KMS-11 (cell line): Measurements from ENCODE around the gene NRAP.

ENCODE experiments used
- H2AFZ ChIP-seq: fragments of 200-600 bp; sonication (generic); 2 replicates; pipeline ENCODE4 v1.6.1; 2016; ENCODE audit warnings: antibody characterized with exemption, mixed run types, low read depth
- H3K27ac ChIP-seq: fragments of 200-600 bp; sonication (generic); 2 replicates; pipeline ENCODE4 v1.6.1; 2016; ENCODE audit warnings: mild to moderate bottlenecking, mixed run types
- H3K27me3 ChIP-seq: fragments of 200-600 bp; sonication (generic); 2 replicates; pipeline ENCODE4 v1.6.1; 2017; ENCODE audit warnings: mild to moderate bottlenecking, low read depth, mixed run types, moderate library complexity; ENCODE audit not compliant: insufficient read depth
- H3K36me3 ChIP-seq: fragments of 200-600 bp; sonication (generic); 2 replicates; pipeline ENCODE4 v1.6.1; 2017; ENCODE audit warnings: mild to moderate bottlenecking, mixed run types; ENCODE audit not compliant: insufficient read depth
- H3K4me1 ChIP-seq: fragments of 200-600 bp; sonication (generic); 2 replicates; pipeline ENCODE4 v1.6.1; 2016; ENCODE audit warnings: mild to moderate bottlenecking, low read depth, mixed run types; ENCODE audit not compliant: poor library complexity, severe bottlenecking
- H3K4me2 ChIP-seq: fragments of 200-600 bp; sonication (generic); 2 replicates; pipeline ENCODE4 v1.7.0; 2016; ENCODE audit warnings: mild to moderate bottlenecking, mixed run types
- H3K4me3 ChIP-seq: fragments of 200-600 bp; sonication (generic); IDR thresholded peaks from 2 replicates; pipeline ENCODE4 v1.6.1; 2017; ENCODE audit warnings: low read depth, low read length, mixed read lengths; ENCODE audit not compliant: insufficient read depth
- H3K79me2 ChIP-seq: fragments of 200-600 bp; sonication (generic); 2 replicates; pipeline ENCODE4 v1.6.1; 2016; ENCODE audit warnings: low read depth, mixed run types; ENCODE audit not compliant: insufficient read depth
- H3K9ac ChIP-seq: fragments of 200-600 bp; sonication (generic); 2 replicates; pipeline ENCODE4 v1.6.1; 2016; ENCODE audit warnings: mild to moderate bottlenecking, mixed run types
- H4K20me1 ChIP-seq: fragments of 200-600 bp; sonication (generic); 2 replicates; pipeline ENCODE4 v1.6.1; 2016; ENCODE audit warnings: mild to moderate bottlenecking, mixed run types; ENCODE audit not compliant: insufficient read depth
- CTCF ChIP-seq: fragments of 200-600 bp; sonication (generic); conservative IDR thresholded peaks from 2 replicates; pipeline ENCODE4 v1.6.1; 2017; ENCODE audit warnings: low read depth, mild to moderate bottlenecking, antibody characterized with exemption, low read length, moderate library complexity, mixed read lengths

The NRAP gene

GRCh38 chr10:113583571-113583970 is 80.3 kb downstream of the NRAP start:
- H3K4me1 ChIP-seq: peaks cover 10% of the 10 kb centered on the region
- no peak overlapping the region for H3K4me2 ChIP-seq
- no peak overlapping the region for H3K27ac ChIP-seq
- H3K79me2 ChIP-seq: no peaks in the 10 kb centered on the region
- no peak for TF ChIP-seq CTCF
- H3K4me3 ChIP-seq: no peak overlapping the region
- no peak overlapping the region for H2AFZ ChIP-seq
- H4K20me1 ChIP-seq: no peaks in the 10 kb centered on the region
- H3K27me3 ChIP-seq: no peaks in the 10 kb centered on the region
- no peaks in the 10 kb centered on the region for H3K36me3 ChIP-seq
- H3K9ac ChIP-seq: no peak overlapping the region

GRCh38 chr10:113581092-113581491 is 82.7 kb downstream of the NRAP start:
- H3K9ac ChIP-seq: no peak overlapping the region
- H3K79me2 ChIP-seq: no peaks in the 10 kb centered on the region
- no peaks in the 10 kb centered on the region for H3K36me3 ChIP-seq
- no peak overlapping the region for H3K27ac ChIP-seq
- H3K4me1 ChIP-seq: peaks cover 5% of the 10 kb centered on the region
- TF ChIP-seq CTCF: no peak
- no peak overlapping the region for H2AFZ ChIP-seq
- no peaks in the 10 kb centered on the region for H4K20me1 ChIP-seq
- H3K4me2 ChIP-seq: no peak overlapping the region
- no peak overlapping the region for H3K4me3 ChIP-seq
- no peaks in the 10 kb centered on the region for H3K27me3 ChIP-seq

GRCh38 chr10:113578773-113579172 is 85.1 kb downstream of the NRAP start:
- Histone ChIP-seq H3K79me2 (no peaks in the 10 kb centered on the region), H3K4me1 (no peaks in the 10 kb centered on the region), H2AFZ (no peak overlapping the region), H3K36me3 (no peaks in the 10 kb centered on the region), H3K27ac (no peak overlapping the region), H3K27me3 (no peaks in the 10 kb centered on the region), H3K4me3 (no peak overlapping the region), H4K20me1 (no peaks in the 10 kb centered on the region), H3K4me2 (no peak overlapping the region), H3K9ac (no peak overlapping the region)
- no peak for TF ChIP-seq CTCF

GRCh38 chr10:113576852-113577251 is 87.0 kb downstream of the NRAP start:
- no peak overlapping the region for H3K4me3 ChIP-seq
- no peaks in the 10 kb centered on the region for H3K27me3 ChIP-seq
- no peak overlapping the region for H3K27ac ChIP-seq
- H3K4me1 ChIP-seq: no peaks in the 10 kb centered on the region
- H3K36me3 ChIP-seq: no peaks in the 10 kb centered on the region
- H2AFZ ChIP-seq: no peak overlapping the region
- TF ChIP-seq CTCF: no peak
- no peak overlapping the region for H3K9ac ChIP-seq
- no peak overlapping the region for H3K4me2 ChIP-seq
- no peaks in the 10 kb centered on the region for H3K79me2 ChIP-seq
- no peaks in the 10 kb centered on the region for H4K20me1 ChIP-seq

- no peak overlapping the region for H3K9ac ChIP-seq
- H3K27ac ChIP-seq: no peak overlapping the region
- no peaks in the 10 kb centered on the region for H3K79me2 ChIP-seq
- no peak for TF ChIP-seq CTCF
- H3K36me3 ChIP-seq: no peaks in the 10 kb centered on the region
- no peaks in the 10 kb centered on the region for H3K4me1 ChIP-seq
- H3K27me3 ChIP-seq: no peaks in the 10 kb centered on the region
- H3K4me2 ChIP-seq: no peak overlapping the region
- no peak overlapping the region for H2AFZ ChIP-seq
- no peaks in the 10 kb centered on the region for H4K20me1 ChIP-seq
- no peak overlapping the region for H3K4me3 ChIP-seq
Observed at GRCh38 chr10:113573368-113573767, 90.5 kb downstream of the NRAP start.
